Activated T-helper 17 cell treated with anti-CD3 and anti-CD28 coated beads, Interleukin-2, amount 50 U/mL, for 72 hours (primary cell): ENCODE measurements around the gene GPSM3. TPM values are rescaled to one million over a fixed set of nuclear protein-coding genes. Genes with fewer than 3 reads are reported as not detected.

Experiments
- ATAC-seq: fragments of 150-1000 bp; cut with Tn5 transposase; replicated peaks from 2 replicates; pipeline ENCODE4 v1.10.0; 2021; ENCODE audit warnings: mild to moderate bottlenecking, moderate library complexity
- H3K27ac Mint-ChIP-seq: one replicate; pipeline ENCODE4 v1.8.0; 2022; ENCODE audit warnings: mixed read lengths
- H3K27me3 Mint-ChIP-seq: one replicate; pipeline ENCODE4 v1.8.0; 2022; ENCODE audit warnings: mixed read lengths
- H3K36me3 Mint-ChIP-seq: one replicate; pipeline ENCODE4 v1.8.0; 2022; ENCODE audit warnings: low read depth, mild to moderate bottlenecking, mixed read lengths
- H3K4me1 Mint-ChIP-seq: one replicate; pipeline ENCODE4 v1.8.0; 2022; ENCODE audit warnings: mixed read lengths
- H3K4me3 Mint-ChIP-seq: one replicate; pipeline ENCODE4 v1.8.0; 2022; ENCODE audit warnings: mild to moderate bottlenecking, mixed read lengths
- H3K9me3 Mint-ChIP-seq: one replicate; pipeline ENCODE4 v1.8.0; 2022; ENCODE audit warnings: mixed read lengths
- total RNA-seq, 2 donors: library from RNA; stranded (reverse); gene quantifications; one replicate each; pipeline ENCODE4 v1.2.3, GENCODE V29; 2022

Gene GPSM3
- total RNA-seq, 2 donors from 2014 or later: 136 to 227 TPM

DNA sequence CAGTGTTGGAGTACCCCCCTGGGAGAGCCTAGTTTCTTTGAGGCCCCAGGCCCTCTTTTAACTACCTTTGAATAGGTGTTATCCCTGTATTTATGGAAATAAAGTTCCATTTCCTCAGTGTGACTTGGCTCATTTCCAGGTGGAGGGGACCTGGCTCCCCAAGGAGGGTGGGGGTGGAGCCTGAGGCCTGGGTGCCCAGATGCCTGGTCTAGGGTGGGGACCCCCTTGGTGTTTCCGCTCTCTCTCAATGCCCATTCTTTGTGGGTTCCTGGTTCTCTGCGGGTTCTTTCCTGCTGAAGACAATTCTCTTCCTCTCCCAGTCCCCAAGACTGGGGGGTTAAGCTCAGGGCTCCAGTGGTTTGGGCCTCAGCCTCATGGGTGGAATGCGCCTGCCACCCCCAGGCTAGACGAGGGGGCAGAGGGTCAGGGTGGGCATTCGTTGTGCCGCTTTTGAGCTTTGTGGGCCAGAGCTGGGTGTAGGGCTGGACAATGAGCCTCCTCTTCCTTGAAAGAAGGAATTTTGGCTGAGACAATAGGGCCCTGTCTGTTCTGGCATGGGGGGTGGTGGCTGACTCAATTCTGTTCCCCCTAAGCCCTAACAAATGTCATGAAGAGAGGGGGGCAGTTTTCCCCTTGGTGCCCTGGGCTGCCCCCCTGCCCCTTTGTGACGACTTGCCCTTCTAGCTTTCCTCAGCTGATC is 28.7 kb downstream of the GPSM3 start:
- ATAC-seq: no peak
- Mint-ChIP-seq H3K27me3 (no peaks in the 10 kb centered on the region), H3K9me3 (no peaks in the 10 kb centered on the region), H3K4me1 (peaks cover 9% of the 10 kb centered on the region), H3K27ac (no peak overlapping the region), H3K36me3 (peaks cover 21% of the 10 kb centered on the region), H3K4me3 (no peak overlapping the region)

DNA sequence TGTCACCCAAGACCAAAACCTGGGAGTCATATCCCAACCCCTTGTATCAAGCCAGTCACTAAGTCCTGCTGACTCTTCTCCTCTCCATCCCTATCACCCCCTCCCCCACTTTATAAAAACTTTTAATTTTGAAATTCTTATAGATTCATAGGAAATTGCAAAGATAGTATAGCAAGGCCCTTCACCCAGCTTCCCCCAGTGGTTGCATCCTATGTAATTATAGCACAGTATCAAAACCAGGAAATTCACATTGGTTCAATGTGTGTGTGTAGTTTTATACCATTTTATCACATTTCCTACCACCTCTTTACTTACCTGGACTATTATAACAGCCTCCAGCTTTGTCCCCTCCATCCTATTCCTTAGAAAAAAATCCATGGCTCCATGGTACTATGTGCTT is 34.4 kb downstream of the GPSM3 start:
- Mint-ChIP-seq H3K27ac (no peak overlapping the region), H3K4me1 (peaks cover 18% of the 10 kb centered on the region), H3K9me3 (no peaks in the 10 kb centered on the region), H3K4me3 (no peak overlapping the region), H3K27me3 (no peaks in the 10 kb centered on the region), H3K36me3 (peaks cover 18% of the 10 kb centered on the region)
- no peak for ATAC-seq

DNA sequence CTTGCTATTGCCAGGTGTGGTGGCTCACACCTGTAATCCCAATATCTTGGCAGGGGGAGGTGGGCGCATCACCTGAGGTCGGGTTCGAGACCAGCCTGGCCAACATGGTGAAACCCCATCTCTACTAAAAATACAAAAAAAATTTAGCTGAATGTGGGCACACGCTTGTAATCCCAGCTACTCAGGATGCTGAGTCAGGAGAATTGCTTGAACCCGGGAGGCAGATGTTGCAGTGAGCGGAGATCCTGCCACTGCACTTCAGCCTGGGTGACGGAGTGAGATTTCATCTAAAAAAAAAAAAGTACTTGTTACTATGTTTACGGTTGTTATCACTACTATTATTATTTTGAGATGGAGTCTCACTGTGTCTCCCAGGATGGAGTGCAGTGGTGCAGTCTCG is 35.6 kb downstream of the GPSM3 start:
- H3K36me3 Mint-ChIP-seq: peaks cover 18% of the 10 kb centered on the region
- H3K27ac Mint-ChIP-seq: no peak overlapping the region
- H3K4me1 Mint-ChIP-seq: peaks cover 21% of the 10 kb centered on the region
- H3K27me3 Mint-ChIP-seq: no peaks in the 10 kb centered on the region
- no peak for ATAC-seq
- H3K9me3 Mint-ChIP-seq: no peaks in the 10 kb centered on the region
- no peak overlapping the region for H3K4me3 Mint-ChIP-seq

DNA sequence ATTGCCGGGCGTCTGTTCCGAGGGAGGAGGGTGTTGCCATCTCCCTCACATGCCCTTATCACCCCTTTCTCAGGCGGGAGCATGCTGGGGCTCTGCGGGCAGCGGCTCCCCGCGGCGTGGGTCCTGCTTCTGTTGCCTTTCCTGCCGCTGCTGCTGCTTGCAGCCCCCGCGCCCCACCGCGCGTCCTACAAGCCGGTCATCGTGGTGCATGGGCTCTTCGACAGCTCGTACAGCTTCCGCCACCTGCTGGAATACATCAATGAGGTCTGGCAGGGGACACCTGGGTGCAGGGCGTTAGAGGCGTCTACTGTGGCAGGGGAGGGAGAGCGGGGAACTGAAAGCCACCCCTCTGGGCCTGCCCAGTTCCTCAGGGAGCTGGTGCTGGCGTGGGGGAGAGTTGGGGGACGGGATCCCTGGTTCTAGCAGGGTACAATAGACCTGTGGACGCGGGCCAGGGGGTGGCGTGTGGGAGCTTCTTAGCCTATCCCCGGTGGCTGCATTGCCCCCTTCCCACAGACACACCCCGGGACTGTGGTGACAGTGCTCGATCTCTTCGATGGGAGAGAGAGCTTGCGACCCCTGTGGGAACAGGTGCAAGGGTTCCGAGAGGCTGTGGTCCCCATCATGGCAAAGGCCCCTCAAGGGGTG is 37.8 kb downstream of the GPSM3 start:
- peak overlapping the region; percentile 90 for H3K4me3 Mint-ChIP-seq
- peaks cover 18% of the 10 kb centered on the region for H3K36me3 Mint-ChIP-seq
- H3K27ac Mint-ChIP-seq: peak overlapping the region; percentile 77
- peak; percentile 93 for ATAC-seq
- H3K4me1 Mint-ChIP-seq: peaks cover 26% of the 10 kb centered on the region
- H3K27me3 Mint-ChIP-seq: peaks cover 15% of the 10 kb centered on the region
- H3K9me3 Mint-ChIP-seq: no peaks in the 10 kb centered on the region

DNA sequence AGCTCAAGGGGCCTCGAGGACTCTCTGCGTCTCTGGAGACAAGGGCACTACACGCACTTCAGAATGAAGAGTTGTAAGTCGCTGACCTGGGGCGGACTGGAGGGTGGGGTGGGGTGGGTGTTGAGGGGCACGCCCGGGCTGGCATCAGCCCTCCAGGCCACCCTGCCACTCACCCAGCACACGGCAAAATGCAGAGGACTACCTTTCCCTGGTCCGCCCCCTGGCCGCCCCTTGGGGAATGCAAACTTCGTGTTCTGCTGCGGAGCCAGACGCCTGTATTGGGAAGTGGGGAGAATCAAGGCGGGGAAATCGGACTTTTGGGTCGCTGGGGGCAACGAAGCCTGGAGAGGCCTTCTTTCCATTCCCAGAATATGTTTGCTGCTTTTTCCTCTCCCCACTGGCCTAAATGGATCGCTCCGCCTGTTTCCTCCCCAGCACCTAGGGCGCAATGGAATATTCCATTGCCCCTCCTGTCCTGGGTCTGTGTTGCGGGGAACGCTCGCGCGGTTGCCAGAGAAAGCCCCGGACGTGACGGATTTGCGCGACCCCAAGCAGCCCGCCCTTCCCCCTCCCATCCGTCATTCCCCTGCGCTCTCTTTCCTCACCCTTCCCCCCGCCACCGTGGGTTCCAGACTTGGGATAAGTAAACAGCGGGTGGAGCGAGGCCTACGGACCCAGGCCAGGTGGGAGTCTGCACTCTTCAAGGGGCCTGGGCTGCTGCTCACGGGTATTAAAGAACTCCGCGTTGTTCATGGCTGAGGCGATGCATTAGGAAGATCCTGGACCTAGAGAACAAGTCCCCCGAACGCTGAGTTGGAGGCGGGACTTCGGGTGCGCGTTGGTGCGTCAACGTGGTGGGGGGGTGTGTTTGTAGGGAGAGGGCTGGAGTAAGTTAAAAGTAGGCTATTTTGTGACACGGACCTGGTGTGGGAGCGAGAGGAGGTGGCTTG is 38.6 kb downstream of the GPSM3 start, which contains the start of gene PPT2:
PPT2 (plus strand) TSS at position 578 of the 950 bp plus-strand sequence. CDS start 454 bp downstream, outside the sequence.
- Mint-ChIP-seq H3K27me3 (peaks cover 18% of the 10 kb centered on the region), H3K4me3 (peak within 1 kb of the TSS; percentile 90), H3K27ac (peak within 1 kb of the TSS; percentile 77), H3K9me3 (no peaks in the 10 kb centered on the region), H3K4me1 (peaks cover 28% of the 10 kb centered on the region), H3K36me3 (peaks cover 17% of the 10 kb centered on the region)
- peak; percentile 67 for ATAC-seq

DNA sequence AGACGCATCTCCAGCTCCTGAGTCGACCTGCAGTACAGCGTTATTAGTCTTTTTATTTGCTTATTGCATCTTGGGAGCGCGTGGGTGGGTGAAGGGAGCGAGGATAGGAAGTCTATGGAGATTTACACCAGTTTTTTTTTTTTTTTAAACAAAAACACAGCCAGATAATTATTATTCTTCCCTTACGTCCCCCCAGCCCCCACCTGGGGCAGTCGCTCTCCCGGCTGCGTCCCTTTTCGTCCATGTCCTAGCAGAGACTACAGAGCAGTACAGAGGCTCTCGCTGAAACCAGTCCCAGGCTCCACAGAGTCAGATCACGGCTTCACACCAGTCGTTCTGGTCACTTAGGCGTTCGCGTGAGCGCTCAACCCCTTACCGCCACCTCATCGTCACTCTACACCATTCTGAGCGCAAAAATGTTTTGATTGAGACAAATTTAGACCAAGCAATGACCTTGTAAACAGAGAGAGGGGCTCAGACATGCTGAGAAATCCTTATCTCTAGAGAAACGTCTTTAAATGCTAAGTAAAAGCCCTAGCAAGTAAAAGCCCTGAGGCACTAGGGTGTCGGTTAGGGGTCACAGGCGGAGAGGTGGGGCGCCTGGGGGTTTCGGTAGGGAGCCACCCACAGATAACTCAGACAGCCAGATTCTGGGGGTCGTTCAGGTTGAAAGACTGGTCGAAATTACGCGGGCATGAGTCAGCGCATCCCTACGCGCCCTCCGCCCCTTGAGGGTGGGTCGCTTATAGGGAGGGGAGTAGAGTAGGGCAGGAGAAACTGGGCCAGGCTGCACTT is 39.5 kb downstream of the GPSM3 start:
- Mint-ChIP-seq H3K27ac (peak overlapping the region; percentile 36), H3K36me3 (peaks cover 9% of the 10 kb centered on the region), H3K9me3 (no peaks in the 10 kb centered on the region), H3K27me3 (peaks cover 27% of the 10 kb centered on the region), H3K4me3 (peak overlapping the region; percentile 90), H3K4me1 (peaks cover 33% of the 10 kb centered on the region)
- no peak for ATAC-seq

DNA sequence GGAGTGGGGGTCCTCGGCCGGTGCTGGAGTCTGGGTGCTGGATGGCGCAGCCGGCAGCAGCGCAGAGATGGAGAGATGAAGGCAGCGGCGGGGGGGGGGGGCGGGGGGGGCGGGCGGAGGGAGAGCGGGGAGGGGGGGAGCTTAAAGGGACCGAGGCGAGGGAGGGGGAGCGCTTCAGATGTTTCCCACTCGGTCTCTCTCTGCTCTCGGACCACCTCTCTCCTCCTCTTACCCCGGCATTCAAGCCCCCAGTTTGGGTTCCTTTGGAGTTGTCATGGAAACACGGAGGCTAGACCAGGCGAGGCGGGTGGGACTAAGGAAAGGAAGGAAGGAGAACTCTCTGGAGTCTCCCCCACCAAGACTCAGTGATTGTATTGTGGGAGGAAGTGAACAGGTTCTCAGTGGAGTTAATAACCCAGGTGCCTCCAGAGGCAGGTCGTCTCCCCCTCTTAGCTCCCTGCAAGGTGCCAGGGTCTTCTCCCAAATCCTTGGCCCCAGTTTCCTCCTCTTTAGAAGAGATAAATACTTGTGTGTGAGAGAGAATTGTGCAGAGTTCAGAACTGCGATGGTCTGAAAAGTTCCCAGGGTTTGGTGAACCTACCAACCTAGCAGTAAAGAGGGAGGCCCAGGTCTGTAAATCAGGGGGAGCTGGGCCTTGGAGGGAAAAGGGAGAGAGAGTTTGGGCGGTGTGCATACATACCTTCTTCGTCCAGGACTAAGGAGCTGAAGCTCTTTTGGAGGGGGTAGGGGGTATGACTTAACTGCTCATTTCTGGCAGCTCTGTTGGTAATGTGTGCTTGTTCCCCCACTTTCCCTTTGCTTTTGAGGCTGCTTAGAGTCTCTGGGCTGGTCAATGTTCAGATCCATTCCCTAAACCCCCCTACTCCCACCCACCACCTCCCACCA is 40.3 kb downstream of the GPSM3 start, which contains the start of gene PRRT1:
PRRT1 (minus strand) TSS at position 77 of the 906 bp plus-strand sequence. CDS start 112 bp downstream, outside the sequence.
- peaks cover 28% of the 10 kb centered on the region for H3K27me3 Mint-ChIP-seq
- H3K27ac Mint-ChIP-seq: no peak within 1 kb of the TSS
- peak within 1 kb of the TSS; percentile 90 for H3K4me3 Mint-ChIP-seq
- no peaks in the 10 kb centered on the region for H3K9me3 Mint-ChIP-seq
- H3K4me1 Mint-ChIP-seq: peaks cover 33% of the 10 kb centered on the region
- no peak for ATAC-seq
- peaks cover under 1% of the 10 kb centered on the region for H3K36me3 Mint-ChIP-seq

DNA sequence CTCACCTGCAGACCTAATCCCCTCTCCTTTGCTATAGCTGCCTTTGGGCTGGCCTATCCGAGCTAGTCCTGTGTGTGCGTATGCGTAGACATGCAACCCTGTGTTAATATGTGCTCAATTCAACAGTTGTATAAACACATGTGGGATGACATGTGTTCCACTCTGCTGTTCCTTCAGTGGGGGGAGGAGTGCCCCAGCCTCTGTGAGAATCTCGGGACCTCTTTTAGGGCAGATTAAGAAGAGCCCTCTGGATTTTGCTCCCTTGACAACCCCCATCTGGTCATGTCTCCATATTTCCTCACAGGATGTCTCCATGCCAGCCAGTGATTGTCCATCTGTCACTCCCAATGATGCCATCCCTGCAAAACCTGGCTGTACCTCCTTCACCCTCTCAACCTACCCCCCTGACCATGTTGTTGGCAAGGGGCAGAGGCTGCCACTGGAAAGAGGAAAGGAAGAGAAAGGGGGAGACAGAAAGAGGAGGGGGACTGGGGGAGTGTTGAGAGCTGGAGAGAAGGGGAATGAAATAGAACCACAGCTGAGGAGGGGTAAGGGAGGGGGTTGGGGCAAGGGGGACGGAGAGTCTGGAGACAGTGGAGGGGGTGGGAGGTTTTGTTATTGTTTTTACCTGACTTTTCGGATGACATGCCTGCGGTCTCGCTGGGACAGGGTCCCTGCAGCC is 41.1 kb downstream of the GPSM3 start:
- Mint-ChIP-seq H3K4me1 (peaks cover 33% of the 10 kb centered on the region), H3K27me3 (peaks cover 28% of the 10 kb centered on the region), H3K9me3 (no peaks in the 10 kb centered on the region), H3K36me3 (no peaks in the 10 kb centered on the region), H3K27ac (no peak overlapping the region), H3K4me3 (no peak overlapping the region)
- ATAC-seq: no peak

DNA sequence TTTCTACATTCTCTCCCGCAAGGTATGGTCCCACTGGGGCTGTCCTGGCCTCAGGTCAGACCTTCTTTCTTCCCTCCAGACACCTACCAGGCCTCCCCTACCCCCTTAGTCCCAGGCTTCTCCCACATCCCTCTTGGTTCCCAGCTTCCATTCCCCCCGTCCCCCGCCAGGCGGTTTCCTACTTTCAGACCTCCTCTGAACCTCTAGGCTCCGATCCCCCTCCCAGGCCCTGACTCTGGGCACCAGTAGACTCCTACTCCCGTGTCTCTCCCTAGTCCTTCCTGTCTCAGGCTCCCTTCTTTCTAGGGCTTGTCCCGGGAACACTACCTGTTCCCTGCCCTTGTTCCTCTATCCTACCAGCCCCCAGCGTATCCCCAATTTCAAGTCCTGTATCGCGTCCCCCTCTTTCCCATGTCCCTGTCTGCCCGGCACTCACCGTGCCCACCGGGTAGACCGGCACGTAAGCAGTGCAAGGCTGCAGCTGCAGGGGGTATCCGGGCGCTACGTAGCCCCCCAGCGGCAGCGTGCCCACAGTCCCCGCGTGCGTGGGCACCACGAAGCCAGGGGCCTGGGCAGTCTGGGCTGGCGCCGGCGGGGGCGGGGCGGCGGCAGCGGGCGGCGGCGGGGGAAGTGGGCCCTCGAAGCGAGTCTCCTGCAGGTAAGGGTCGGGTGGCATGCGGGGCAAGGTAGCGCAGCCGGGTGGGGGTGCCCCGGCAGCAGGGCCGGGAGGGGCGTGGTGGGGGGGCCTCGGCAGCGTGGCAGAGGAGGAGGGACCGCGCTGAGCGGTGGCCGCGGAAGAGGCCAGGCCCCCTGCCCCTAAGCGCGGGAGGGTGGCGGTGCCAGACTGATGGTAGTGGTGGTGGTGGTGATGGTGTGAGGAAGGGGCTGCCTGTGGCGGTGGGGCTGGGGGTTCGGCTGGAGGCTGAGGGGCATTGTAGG is 42.2 kb downstream of the GPSM3 start:
- Mint-ChIP-seq H3K36me3 (no peaks in the 10 kb centered on the region), H3K27me3 (peaks cover 28% of the 10 kb centered on the region), H3K9me3 (no peaks in the 10 kb centered on the region), H3K4me3 (peak overlapping the region; percentile 3), H3K27ac (no peak overlapping the region), H3K4me1 (peaks cover 29% of the 10 kb centered on the region)
- ATAC-seq: no peak

DNA sequence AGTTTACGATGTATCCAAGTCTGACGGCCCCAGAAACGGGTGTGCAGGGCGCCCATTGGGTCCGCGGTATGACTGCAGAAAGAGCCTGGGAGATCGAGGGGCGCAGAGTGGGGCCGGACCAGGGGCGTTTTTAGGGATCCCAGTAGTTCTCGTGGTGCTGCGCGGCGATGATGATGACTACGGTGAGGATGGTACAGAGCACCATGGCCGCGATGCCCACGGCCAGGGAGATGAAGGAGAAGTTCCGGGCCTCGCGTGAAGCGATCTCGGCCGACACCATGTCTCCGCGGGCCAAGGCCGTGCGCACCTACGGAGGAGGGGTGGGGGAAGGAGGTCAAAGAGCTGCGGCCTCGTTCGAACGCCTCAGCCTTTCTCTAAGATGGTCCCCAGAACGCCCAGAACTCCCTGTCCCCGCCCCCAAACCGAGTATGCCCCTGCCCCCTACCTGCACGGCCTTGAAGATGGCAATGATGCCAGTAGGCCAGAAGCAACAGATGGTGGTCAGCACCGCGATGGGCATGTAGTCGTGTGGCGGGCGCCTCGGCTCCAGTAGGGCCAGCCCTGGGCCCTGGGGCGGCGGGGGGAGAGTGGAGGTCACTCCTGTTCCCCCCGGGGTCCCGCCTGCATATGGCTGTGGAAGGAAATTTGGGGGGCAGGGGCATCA is 43.2 kb downstream of the GPSM3 start:
- H3K4me3 Mint-ChIP-seq: peak overlapping the region; percentile 80

DNA sequence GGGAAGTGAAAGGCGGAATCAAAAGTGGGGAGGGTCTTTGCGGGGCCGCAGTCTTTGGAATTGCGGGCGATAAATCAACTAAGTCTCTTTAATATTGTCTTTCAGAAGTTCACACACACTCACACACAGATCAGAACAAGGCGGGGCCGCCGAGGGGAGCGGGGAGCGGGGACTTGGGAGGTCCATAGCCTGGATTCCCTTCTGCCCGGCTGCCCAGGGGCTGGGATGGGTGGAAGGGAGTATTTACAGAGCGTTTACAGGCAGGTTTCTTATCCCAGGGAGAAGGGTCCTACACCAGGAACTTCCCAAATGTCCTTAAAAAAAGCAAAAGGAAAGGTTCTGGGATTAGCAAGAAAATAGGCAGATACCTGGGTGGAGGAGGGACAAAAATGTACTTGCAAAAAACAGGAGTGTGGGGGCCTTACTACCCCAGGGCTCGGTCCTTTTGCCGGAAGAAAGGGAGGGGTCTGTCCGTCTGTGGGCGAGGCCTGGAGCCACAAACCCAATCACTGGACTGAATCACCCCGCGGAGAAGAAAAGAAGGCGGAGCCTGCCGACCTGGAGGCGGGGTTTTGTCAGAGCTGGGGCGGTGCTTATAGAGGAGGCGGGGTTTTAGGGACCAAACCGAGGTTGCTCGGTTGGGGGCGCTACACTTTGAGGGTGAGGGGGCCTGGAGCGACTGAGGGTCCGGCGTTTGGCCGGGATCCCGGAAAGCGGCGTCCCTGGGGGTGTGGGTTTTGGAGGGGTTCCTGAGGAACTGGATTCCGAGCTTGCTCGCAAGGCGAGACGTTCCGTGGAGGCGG is 44.0 kb downstream of the GPSM3 start:
- H3K36me3 Mint-ChIP-seq: no peaks in the 10 kb centered on the region
- no peaks in the 10 kb centered on the region for H3K9me3 Mint-ChIP-seq
- ATAC-seq: peak; percentile 85
- peak overlapping the region; percentile 48 for H3K27ac Mint-ChIP-seq
- peak overlapping the region; percentile 80 for H3K4me3 Mint-ChIP-seq
- peaks cover 28% of the 10 kb centered on the region for H3K27me3 Mint-ChIP-seq
- peaks cover 17% of the 10 kb centered on the region for H3K4me1 Mint-ChIP-seq

More for the DNA sequence above, 43.2 kb downstream of the GPSM3 start:
- Mint-ChIP-seq H3K4me1 (peaks cover 20% of the 10 kb centered on the region), H3K27ac (peak overlapping the region; percentile 48), H3K9me3 (no peaks in the 10 kb centered on the region), H3K36me3 (no peaks in the 10 kb centered on the region), H3K27me3 (peaks cover 28% of the 10 kb centered on the region)
- ATAC-seq: peak; percentile 32
